Epithelial cell of esophagus (primary cell): ENCODE measurements around the gene METTL3.

ENCODE experiments used
- DNase-seq: peaks from one replicate; pipeline ENCODE4 v3.0.0; 2010; ENCODE audit warnings: low read depth
- H3K4me3 ChIP-seq: 2 replicates; pipeline ENCODE4 v1.5.1; 2011; ENCODE audit warnings: mild to moderate bottlenecking, low read length, control low read depth
- CTCF ChIP-seq: IDR thresholded peaks from 2 replicates; pipeline ENCODE4 v1.5.1; 2011; ENCODE audit warnings: low read depth, mild to moderate bottlenecking, low read length, control low read depth, inconsistent platforms; ENCODE audit not compliant: insufficient read depth; ENCODE audit errors: missing control alignments

Gene METTL3

GRCh38 chr14:21449899-21450216, 61.3 kb downstream of the METTL3 start:
- no peak for TF ChIP-seq CTCF
- H3K4me3 ChIP-seq = no peak overlapping the region
- DNase-seq = no peak
